SK-N-SH treated with all-trans-retinoic acid at 6 μM for 48 hours (cell line): ENCODE results near the gene ZNF471.

Experiments
- CSDC2 ChIP-seq: fragments of 250-450 bp; sonication (Bioruptor Pico); IDR thresholded peaks from 2 replicates; pipeline ENCODE4 v1.5.0; 2020; ENCODE audit warnings: mild to moderate bottlenecking, moderate library complexity
- OSR1 ChIP-seq: fragments of 250-450 bp; sonication (Bioruptor Pico); IDR thresholded peaks from 2 replicates; pipeline ENCODE4 v1.8.0; 2022; ENCODE audit warnings: moderate library complexity, mild to moderate bottlenecking, inconsistent platforms
- PATZ1 ChIP-seq: fragments of 250-450 bp; sonication (Bioruptor Pico); IDR thresholded peaks from 2 replicates; pipeline ENCODE4 v1.8.0; 2020; ENCODE audit warnings: mild to moderate bottlenecking, moderate library complexity, borderline replicate concordance

GRCh38 chr19:56491399-56491798, 16.3 kb upstream of the ZNF471 start:
- no peak for TF ChIP-seq PATZ1 (CRISPR knock-in tag)
- TF ChIP-seq OSR1 (CRISPR knock-in tag): no peak
- TF ChIP-seq CSDC2 (CRISPR knock-in tag): no peak
